GM13976 (cell line): ENCODE measurements around the gene TECPR2.
"Not testable (repeated sequence)": the region's sequence is repeated elsewhere in the genome, so short reads cannot be mapped to it uniquely, and the experiment has no call there.

Experiments used
- DNase-seq: peaks from one replicate; pipeline ENCODE4 v3.0.0; 2012; ENCODE audit warnings: low spot score
- in situ Hi-C: fragments of 300-500 bp; cut with MboI; formaldehyde crosslinking; loops from one replicate; pipeline ENCODE4 v1.12.0; 2022; ENCODE audit warnings: low sequenced_read_pairs, mixed read lengths, inconsistent platforms; ENCODE audit not compliant: unreplicated experiment
- TF ChIP-seq, protein P1 (sequence below): IDR thresholded peaks from 2 replicates; pipeline ENCODE4 v1.5.1; 2012; ENCODE audit warnings: borderline replicate concordance, mild to moderate bottlenecking; ENCODE audit not compliant: insufficient read depth; ENCODE audit errors: extremely low read depth, missing control alignments, control extremely low read depth

TECPR2 gene

DNA sequence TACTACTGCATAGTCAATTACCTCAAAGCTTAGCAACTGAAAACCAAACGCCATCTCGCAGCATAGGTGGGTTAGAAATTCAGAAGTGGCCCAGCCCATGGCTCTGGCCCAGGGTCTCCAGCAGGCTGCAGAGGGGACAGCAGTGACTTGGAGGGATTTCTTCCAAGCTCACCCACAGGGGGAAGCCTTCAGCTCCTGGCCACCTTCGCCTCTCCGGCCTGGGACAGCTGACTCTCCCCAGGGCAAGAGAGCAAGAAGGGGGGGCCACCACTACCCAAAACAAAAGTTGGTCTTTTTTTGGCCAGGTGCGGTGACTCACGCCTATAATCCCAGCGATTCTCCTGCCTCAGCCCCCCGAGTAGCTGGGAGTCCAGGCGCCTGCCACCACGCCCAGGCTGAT lies 179.0 kb downstream of the TECPR2 start:
- DNase-seq = no peak
- in situ Hi-C loops = no loop called here
- TF ChIP-seq, protein P1, sequence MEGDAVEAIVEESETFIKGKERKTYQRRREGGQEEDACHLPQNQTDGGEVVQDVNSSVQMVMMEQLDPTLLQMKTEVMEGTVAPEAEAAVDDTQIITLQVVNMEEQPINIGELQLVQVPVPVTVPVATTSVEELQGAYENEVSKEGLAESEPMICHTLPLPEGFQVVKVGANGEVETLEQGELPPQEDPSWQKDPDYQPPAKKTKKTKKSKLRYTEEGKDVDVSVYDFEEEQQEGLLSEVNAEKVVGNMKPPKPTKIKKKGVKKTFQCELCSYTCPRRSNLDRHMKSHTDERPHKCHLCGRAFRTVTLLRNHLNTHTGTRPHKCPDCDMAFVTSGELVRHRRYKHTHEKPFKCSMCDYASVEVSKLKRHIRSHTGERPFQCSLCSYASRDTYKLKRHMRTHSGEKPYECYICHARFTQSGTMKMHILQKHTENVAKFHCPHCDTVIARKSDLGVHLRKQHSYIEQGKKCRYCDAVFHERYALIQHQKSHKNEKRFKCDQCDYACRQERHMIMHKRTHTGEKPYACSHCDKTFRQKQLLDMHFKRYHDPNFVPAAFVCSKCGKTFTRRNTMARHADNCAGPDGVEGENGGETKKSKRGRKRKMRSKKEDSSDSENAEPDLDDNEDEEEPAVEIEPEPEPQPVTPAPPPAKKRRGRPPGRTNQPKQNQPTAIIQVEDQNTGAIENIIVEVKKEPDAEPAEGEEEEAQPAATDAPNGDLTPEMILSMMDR = no peak

DNA sequence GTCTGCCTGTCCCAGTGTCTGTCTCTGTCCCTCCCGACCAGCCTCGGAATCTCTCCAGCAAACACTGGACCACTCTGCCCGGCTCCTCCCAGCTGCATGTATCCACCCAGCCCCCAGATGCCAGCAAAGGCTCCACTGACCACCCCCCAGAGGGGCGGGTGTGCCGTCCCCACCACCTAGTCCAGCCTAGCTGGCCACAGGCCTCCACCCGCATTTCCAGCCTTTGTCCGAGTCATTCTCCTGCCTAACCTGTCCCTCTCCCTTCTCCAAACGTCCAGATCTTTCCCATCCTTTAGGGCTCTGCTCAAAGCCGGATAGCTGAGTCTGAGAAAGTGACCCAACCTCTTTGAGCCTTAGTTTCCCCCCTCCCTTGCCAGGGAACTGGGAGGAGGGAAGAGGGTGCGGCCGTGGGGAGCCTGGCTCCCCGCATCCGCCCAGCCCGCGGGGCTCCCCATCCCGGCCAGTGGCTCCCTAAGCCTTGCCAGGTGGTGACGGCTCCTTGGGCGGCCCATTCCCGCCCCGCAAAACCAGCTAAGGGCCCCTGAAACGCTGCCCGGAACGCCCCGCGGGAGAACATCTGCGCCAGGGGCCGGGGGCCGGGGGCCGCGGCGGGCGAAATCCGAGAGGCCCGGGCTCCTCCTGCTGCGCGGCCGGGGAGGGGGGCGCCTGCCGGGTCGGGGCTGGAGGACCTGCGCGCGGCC lies 181.5 kb downstream of the TECPR2 start:
- TF ChIP-seq, protein P1 = no peak
- peak; percentile 28 for DNase-seq
- in situ Hi-C loops = no loop called here

DNA sequence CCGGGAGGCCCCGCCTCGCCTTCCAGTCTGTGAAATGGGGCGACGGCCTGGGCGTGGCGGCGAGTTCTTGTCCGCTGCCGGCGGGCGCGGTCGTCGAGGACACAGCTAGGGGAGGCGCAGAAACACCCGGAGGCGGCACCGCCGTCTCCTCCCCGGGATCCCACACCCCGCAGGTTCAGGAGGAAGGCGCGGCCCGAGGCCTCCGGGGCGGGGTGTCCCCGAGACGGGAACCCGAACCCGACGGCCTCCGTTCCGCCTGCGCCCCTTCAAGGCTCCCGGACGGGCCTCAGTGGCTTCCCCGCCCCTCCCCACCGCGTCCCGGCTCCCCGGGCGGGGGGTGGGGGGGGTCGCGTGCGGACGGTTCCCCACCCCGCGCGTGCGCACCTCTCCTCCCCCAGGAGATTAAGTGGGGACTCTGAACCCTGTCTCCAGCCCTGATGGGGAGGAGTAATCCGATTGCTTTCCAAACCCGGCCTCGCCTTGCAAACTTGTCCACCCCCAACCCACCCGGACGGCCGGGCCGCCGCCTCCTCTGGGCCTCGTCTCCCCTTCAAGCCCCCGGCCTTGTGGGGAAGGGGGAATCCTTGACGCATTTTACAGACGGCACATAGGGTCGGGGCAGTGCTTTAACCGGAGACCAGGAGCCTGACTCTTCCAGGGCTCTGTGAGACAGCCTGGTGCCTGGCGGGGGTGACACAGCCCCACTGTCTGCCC lies 182.2 kb downstream of the TECPR2 start:
- TF ChIP-seq, protein P1 = no peak
- DNase-seq = peak; percentile 55
- in situ Hi-C loops = no loop called here

DNA sequence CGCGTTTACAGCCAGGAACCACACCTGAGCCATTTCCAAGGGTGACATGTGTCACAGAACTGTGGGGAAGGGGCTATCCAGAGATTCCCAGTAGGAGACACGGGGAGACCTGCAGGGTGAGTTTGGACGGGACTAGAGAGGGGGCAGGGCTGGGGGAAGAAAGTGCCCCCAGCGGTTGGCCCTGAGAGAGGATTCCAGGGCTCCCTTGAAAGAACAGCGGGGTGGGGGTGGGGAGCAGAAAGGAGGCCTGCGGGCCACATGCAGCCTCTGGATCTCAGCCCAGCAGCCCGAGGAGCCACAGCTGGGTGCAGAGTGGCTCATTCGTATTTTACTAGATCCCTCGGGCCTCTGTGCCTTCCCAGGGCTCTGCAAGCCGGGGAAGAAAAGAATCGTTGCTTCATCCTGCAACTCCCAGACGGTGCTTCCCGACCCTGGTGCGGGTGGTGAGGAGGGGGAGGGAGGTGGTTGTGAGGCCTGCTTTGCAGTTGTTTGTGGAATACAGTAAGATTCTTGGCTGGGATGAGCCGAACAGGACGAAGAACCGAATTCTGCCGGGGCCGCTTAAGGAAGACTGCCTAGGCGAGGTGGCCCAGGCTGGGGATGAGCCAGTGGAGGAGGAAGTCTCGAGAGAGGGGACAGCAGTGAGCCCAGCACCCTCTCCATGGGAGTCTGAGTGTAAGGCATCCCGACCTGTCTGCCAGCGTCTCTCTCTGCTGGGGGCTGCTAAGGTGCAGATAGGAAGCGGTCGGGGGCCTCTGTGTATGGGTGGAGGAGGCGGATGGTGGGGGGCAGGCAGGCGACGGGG lies 182.9 kb downstream of the TECPR2 start:
- TF ChIP-seq, protein P1 = no peak
- in situ Hi-C loops = no loop called here
- no peak for DNase-seq

DNA sequence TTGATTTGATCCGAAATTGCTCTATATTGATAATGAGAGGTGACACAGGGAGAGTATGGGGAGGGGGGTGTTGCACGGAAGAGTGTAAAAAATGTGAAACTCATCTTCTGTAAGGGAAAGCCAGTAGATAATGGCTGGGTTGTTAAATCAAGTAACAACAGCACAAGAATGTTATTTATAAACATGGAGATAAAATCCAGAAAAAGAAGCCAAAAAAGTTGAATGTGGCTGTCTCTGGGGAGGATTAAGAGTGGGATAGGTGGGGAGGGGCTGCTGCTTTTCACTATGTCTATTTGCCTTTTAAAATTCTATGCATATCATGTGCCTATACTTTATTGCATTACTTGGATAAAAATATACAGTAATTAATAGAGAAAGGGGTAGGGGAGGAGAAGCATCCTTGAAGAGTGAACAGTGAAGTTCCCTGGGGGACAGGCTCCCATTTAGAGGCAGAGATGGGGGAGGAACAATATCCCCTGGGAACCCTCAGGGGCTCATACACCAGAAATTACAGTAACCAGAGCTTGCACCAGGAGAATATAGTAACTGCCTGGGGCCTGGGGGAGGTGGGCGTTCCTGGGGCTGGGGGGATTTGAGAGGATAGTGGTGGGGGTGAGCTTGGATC lies 186.0 kb downstream of the TECPR2 start:
- no peak for DNase-seq
- TF ChIP-seq, protein P1 = no peak
- in situ Hi-C loops = no loop called here

DNA sequence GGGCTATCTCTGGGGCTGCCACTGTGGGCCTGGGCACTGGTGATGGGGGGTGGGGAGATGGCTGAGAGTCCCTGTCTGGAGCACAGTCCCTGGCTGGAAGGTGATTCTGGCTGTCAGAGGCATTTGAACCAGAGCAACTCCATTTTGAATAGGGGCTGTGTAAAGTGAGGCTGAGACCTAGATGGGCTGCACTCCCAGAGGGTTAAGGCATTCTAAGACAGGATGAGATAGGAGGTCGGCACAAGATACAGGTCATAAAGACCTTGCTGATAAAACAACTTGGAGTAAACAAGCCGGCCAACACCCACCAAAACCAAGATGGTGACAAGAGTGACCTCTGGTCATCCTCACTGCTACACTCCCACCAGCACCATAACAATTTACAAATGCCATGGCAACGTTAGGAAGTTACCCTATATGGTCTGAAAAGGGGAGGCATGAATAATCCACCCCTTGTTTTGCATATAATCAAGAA lies 188.2 kb downstream of the TECPR2 start:
- DNase-seq, in situ Hi-C loops: not testable (repeated sequence)
